Hepatocyte (in vitro differentiated cells): ENCODE results near the gene AKAP13.

Experiments
- EZH2 ChIP-seq: fragments of 200-600 bp; sonication (generic); IDR thresholded peaks from 2 replicates; pipeline ENCODE4 v1.6.1; 2016; ENCODE audit warnings: antibody characterized with exemption, mild to moderate bottlenecking, borderline replicate concordance
- EZH2phosphoT487 ChIP-seq: fragments of 200-600 bp; sonication (generic); IDR thresholded peaks from one replicate; pipeline ENCODE4 v1.6.1; 2018; ENCODE audit warnings: antibody characterized with exemption, mild to moderate bottlenecking, low read depth, moderate library complexity; ENCODE audit not compliant: unreplicated experiment, severe bottlenecking
- TF ChIP-seq, protein P1 (sequence below): fragments of 200-600 bp; sonication (generic); IDR thresholded peaks from 2 replicates; pipeline ENCODE4 v1.5.1; 2016; ENCODE audit warnings: antibody characterized with exemption, mild to moderate bottlenecking; ENCODE audit not compliant: poor library complexity

DNA sequence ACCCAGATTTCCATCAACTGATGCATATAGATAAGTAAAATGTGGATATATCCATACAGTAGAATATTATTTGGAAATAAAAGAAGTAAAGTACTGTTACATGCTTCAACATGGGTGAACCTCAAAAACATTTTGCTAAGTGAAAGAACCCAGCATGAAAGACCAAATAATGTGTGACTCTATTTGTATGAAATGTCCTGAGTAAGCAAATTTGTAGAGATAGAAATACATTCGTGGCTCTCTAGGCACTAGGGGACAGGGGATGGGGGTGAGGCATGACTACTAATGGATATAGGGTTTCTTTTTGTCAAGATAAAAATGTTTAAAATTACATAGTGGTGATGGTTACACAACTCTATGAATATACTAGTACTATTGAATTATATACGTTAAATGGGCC lies 250.6 kb downstream of the AKAP13 start:
- TF ChIP-seq, protein P1, sequence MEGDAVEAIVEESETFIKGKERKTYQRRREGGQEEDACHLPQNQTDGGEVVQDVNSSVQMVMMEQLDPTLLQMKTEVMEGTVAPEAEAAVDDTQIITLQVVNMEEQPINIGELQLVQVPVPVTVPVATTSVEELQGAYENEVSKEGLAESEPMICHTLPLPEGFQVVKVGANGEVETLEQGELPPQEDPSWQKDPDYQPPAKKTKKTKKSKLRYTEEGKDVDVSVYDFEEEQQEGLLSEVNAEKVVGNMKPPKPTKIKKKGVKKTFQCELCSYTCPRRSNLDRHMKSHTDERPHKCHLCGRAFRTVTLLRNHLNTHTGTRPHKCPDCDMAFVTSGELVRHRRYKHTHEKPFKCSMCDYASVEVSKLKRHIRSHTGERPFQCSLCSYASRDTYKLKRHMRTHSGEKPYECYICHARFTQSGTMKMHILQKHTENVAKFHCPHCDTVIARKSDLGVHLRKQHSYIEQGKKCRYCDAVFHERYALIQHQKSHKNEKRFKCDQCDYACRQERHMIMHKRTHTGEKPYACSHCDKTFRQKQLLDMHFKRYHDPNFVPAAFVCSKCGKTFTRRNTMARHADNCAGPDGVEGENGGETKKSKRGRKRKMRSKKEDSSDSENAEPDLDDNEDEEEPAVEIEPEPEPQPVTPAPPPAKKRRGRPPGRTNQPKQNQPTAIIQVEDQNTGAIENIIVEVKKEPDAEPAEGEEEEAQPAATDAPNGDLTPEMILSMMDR = no peak
- TF ChIP-seq EZH2 (no peak), EZH2phosphoT487 (no peak)
